ENCODE measurements around the gene SLC35E1.
"Not testable (repeated sequence)": the region's sequence is repeated elsewhere in the genome, so short reads cannot be mapped to it uniquely, and the experiment has no call there.

The SLC35E1 gene

GRCh38 chr19:16522559-16523377 lies 49.4 kb downstream of the SLC35E1 start:
- no peak for DNase-seq (ENCODE audit: low spot score)

DNA sequence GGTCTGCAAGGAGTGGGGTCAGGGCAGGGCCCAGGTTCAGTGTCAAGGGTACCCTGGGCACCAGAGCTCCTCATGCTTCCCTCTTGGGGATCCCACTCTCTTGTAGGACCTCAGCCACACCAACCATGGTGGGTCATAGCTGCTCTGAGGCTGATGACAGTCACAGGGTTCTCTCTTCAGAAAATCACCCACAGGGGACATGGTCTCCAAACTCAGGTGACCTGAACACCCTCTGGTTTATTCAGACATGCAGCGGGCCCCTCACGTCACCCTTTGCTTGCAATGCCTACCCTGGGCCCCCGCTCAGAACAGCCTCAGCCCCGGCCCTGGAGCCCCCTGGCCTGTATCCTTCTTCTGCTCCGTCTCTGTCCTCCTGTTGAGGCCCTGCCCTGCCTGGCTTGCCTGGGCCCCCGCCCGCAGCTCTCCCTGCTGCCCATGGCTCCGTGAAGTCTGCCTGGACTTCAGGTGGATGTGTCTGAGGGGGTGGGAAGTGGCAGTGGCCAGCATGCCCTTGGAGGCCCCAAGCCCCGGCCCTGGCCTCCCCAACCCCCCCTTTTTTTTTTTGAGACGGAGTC lies 50.4 kb downstream of the SLC35E1 start:
- DNase-seq (ENCODE audit: low spot score): no peak

DNA sequence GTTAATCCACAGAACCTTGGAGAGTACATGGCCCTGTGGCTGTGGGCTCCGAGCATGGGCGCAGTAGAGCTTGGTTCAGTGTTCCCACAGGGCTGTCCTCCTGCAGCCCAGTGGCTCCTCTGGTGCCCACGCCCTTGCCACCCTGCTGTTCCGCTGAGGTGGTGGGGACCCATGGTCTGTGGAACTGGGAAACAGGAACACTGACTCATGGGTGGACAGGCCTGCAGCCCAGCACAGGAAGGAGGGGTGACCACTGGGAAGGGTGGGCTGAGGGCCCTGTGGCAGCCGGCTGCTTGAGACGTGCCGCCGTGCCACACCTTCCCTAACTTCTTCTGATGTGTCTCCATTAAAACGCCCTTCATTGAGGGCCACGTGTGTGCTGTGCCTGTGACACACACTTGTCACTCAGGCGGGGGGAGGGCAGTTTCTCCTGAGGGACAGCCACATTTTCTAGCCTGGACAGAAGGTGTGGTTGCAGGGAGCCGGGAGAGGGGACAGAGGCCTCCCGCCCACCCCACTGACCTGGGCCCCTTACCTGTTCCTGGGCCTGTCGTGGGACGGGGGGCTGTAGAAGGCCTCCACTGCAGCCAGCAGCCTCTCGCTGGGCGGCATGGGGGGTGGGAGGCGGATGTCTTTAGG lies 51.1 kb downstream of the SLC35E1 start:
- DNase-seq (ENCODE audit: low spot score): no peak

DNA sequence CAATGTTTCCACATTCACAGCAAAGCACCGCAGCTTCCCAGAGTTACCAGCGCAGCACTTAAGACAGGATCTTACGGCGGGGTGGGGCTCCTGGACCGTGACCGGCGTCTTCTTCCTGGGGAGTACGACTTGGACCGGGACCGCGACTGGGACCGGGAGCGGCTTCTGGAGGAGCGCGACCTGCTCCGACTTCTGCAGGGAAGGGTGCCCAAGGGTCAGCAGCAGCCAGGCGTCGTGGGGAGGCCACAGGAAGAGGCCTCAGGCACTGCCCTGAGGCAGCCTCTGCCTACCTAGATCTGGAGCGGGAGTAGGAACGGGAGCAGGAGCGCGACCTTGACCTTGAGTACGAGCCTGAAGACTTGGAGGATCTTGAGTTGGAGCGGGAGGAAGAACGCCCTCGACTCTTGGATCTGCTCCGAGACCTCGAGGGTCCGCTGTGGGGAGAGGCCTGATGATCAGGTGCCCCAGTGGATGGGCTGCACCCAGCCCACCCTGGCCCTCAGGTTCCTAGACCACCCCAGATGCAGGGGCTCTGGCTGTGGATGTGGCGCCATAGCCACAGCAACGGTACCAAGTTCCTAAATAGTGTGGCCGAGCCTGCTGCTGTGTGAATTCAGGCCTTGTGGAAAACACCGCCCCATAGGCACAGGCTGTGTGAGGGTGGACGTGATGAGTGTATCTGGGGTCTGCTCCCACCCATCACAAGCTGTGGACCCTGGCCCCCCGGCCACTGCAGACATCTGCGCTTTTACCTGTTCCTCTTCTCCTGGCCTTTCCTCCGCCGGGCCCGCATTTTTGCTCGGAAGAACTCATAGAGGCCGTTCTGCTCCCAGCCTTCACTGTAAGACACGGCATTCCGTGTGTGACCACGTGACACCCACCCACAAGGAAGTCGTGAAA lies 51.9 kb downstream of the SLC35E1 start:
- no peak for DNase-seq (ENCODE audit: low spot score)

- no peak for DNase-seq (ENCODE audit: low spot score)
Observed at GRCh38 chr19:16519230-16519687, 53.0 kb downstream of the SLC35E1 start.

- DNase-seq (ENCODE audit: low spot score): no peak
Observed at GRCh38 chr19:16518483-16519229, 53.6 kb downstream of the SLC35E1 start.

GRCh38 chr19:16518061-16518460 lies 54.2 kb downstream of the SLC35E1 start:
- DNase-seq (ENCODE audit: low spot score): no peak

GRCh38 chr19:16516923-16517610 lies 55.1 kb downstream of the SLC35E1 start:
- no peak for DNase-seq (ENCODE audit: low spot score)

DNA sequence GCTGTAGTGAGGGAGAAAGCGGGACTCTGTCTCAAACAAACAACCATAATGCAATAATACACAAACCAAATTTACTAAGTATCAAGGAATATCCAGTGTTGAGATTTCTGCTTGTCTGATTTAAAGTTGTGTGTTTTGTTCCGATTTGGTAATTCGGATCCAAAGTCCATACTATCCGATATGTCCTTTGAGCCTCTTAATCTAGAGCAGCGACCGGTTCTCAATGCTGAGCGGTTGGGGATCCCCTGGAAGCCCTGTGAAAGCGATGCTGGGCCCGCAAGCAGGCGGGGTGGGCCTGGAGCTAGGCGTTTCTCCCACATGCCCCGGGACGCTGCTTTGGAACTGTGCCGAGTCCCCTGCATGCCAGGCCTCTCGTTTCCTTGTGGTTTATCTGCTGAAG lies 55.8 kb downstream of the SLC35E1 start:
- DNase-seq (ENCODE audit: low spot score): no peak

DNA sequence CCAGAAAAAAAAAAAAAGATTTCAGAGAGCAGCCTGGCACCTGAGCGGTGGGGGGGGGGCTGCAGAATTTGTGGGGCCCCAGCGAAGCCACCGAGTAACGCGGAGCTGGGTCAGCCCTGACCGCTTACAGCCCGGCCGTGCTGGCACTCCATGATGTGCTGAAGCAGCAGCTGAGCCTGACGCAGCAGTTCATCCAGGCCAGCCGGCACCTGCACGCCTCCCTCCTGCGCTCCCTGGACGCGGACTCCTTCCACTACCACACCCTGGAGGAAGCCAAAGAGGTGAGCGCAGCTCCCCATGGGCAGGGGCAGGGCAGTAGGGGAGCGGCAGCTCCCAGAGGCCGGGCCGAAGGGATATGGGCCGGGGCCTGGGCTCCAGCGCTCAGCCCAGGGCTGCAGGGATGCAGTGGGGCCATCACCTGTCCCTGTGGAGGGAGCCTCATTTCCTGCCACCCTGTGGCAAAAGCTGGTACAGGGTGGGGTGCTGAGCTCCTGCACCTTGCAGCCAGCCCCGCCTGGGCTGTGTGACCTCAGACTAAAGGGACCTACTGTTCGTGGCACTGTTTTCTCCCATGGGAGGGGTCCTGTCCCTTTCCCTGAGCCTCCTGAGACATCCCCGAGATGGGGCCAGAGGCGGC lies 57.7 kb downstream of the SLC35E1 start:
- no peak for DNase-seq (ENCODE audit: low spot score)

GRCh38 chr19:16512611-16513010 lies 59.6 kb downstream of the SLC35E1 start:
- DNase-seq (ENCODE audit: low spot score): not testable (repeated sequence)

DNA sequence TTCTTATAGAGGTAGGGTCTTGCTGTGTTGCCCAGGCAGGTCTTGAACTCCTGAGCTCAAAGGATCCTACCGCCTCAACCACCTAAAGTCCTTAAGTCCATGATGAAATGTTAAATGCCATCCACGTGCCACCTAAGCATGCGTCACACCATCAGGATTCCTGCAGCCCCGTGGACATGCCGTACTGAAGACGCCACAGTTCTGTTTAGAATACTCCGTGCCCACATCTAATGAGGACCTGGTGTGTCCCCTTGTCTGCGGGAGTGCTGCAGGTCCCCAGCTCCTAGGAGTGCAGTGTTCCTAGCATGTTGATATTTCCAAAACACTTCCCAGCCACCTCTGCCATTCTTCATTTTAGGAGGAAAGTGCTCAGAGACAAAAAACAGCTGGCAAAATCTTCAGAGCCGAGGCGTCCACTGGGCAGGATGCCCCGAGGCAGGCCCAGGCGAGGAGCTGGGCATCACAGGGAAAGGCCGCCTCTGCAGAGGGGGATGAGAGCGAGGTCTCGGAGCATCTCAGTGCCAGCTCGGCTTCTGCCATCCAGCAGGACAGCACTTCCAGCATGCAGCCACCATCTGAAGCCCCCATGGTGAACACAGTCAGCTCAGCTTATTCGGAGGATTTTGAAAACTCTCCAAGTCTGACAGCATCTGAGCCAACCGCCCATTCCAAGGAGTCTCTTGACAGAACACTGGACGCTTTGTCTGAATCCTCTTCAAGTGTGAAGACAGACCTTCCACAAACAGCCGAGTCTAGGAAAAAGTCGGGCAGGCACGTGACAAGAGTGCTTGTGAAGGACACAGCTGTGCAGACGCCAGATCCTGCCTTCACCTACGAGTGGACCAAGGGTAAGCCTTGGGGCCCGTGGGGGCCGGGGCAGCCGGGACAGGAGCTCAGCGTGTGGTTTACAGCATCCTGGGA lies 62.8 kb downstream of the SLC35E1 start:
- peak; percentile 77 for DNase-seq (ENCODE audit: low spot score)

DNA sequence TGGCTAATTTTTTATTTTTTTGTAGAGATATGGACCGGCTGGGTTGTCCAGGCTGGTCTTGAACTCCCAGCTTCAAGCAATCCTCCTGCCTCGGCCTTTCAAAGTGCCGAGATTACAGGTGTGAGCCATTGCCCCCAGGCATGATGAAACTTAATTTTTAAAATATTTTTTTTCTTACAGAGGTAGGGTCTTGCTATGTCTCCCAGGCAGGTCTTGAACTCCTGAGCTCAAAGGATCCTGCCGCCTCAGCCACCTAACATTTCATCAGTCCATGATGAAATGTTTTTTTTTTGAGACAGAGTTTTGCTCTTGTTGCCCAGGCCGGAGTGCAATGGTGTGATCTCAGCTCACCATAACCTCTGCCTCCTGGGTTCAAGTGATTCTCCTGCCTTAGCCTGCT lies 63.7 kb downstream of the SLC35E1 start:
- DNase-seq (ENCODE audit: low spot score): no peak

DNA sequence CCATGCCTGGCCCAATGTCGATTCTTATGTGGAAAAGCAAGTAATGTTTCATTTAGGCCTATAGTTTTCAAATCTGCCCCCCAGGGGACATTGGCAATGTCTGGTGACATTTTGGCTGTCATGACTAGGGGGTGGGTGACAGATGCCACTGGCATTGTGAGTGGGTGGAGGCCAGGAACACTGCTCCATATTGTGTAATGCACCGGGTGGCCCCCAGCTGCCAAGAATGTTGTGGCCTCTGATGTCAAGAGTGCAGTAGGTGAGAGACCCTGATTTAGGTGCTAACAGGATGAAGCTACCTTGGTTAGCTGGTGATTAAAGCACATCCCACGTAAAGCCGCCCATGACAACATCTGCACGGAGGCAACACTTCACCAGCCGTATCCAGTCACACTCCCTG lies 65.3 kb downstream of the SLC35E1 start:
- no peak for DNase-seq (ENCODE audit: low spot score)

DNA sequence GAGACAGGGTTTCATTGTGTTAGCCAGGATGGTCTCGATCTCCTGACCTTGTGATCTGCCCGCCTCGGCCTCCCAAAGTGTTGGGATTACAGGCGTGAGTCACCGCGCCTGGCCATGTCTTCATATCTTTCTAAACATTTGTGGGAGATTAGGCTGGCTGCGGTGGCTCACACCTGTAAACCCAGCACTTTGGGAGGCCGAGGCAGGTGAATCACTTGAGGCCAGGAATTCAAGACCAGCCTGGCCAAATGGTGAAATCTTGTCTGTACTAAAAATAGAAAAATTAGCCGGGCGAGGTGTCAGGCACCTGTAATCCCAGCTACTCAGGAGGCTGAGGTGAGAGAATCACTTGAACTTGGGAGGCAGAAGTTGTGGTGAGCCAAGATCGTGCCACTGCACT lies 66.1 kb downstream of the SLC35E1 start:
- not testable (repeated sequence) for DNase-seq (ENCODE audit: low spot score)

GRCh38 chr19:16504271-16504670 lies 67.9 kb downstream of the SLC35E1 start:
- no peak for DNase-seq (ENCODE audit: low spot score)

All from globus pallidus (tissue), 1 donor.